Lower leg skin (tissue), 4 donors: Measurements from ENCODE around the gene SPC24. TPM values are rescaled to one million over a fixed set of nuclear protein-coding genes. Genes with fewer than 3 reads are reported as not detected.

Experiments
- DNase-seq, 2 donors: peaks; one replicate each; pipeline ENCODE4 v3.0.0-alpha.2; 2019; ENCODE audit warnings: low spot score in 2 of 2
- H3K4me3 ChIP-seq: fragments of 200-600 bp; sonication (generic); 2 replicates; pipeline ENCODE4 v1.5.1; 2017; ENCODE audit warnings: mild to moderate bottlenecking, low read depth; ENCODE audit not compliant: poor library complexity, severe bottlenecking
- POLR2A ChIP-seq, 2 donors: fragments of 450-650 bp; IDR thresholded peaks; one replicate each; pipeline ENCODE4 v1.6.1; 2016 to 2017; ENCODE audit warnings: antibody characterized with exemption in 2 of 2, mild to moderate bottlenecking in 1 of 2, moderate library complexity in 1 of 2
- WGBS, 2 donors: methylation state at CpG; one replicate each; pipeline ENCODE4 v1.1.5; 2018; 5-methylcytosine and 5-hydroxymethylcytosine counted together
- intact Hi-C: fragments of 100-400 bp; cut with DNase I; formaldehyde crosslinking; loops from one replicate; pipeline ENCODE4 v1.15.0; 2023; ENCODE audit warnings: low total_unique reads
- total RNA-seq, 4 donors: library from RNA; depleted of rRNA; stranded (reverse); fragments of >200 nt; gene quantifications; one replicate each; pipeline ENCODE4 v1.1.0, GENCODE V29; 2016
- TF ChIP-seq, protein P1 (sequence below), 3 donors: fragments of 450-650 bp; IDR thresholded peaks; one replicate each; pipeline ENCODE4 v1.5.1; 2016; ENCODE audit warnings: antibody characterized with exemption in 3 of 3, mild to moderate bottlenecking in 3 of 3, moderate library complexity in 2 of 3

Gene SPC24
- total RNA-seq, 4 donors from 2014 or later: 0.17 to 8.5 (median 0.82) TPM

DNA sequence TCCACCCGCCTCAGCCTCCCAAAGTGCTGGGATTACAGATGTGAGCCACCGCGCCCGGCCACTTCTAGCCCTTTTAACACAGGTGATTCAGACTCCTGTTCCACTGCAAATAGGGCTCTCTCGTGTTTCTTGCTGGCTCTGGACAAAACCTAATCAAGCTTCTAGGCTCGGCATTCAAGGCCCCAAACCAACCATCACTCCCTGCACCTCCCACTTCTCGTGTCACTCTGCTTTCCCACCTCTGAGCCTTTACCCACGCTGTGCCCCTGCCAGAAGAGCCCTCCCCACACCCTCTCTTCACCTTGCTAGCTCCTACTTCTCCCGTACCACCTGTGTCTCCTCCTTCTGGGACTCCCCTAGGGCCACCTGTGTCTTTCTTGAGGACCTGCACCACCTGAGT, 22.0 kb upstream of the SPC24 start:
- no peak overlapping the region for H3K4me3 ChIP-seq
- TF ChIP-seq POLR2A (IDR thresholded peaks at IDR 0.05): no peak
- TF ChIP-seq, protein P1, sequence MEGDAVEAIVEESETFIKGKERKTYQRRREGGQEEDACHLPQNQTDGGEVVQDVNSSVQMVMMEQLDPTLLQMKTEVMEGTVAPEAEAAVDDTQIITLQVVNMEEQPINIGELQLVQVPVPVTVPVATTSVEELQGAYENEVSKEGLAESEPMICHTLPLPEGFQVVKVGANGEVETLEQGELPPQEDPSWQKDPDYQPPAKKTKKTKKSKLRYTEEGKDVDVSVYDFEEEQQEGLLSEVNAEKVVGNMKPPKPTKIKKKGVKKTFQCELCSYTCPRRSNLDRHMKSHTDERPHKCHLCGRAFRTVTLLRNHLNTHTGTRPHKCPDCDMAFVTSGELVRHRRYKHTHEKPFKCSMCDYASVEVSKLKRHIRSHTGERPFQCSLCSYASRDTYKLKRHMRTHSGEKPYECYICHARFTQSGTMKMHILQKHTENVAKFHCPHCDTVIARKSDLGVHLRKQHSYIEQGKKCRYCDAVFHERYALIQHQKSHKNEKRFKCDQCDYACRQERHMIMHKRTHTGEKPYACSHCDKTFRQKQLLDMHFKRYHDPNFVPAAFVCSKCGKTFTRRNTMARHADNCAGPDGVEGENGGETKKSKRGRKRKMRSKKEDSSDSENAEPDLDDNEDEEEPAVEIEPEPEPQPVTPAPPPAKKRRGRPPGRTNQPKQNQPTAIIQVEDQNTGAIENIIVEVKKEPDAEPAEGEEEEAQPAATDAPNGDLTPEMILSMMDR (IDR thresholded peaks at IDR 0.05): no peak
- 95% methylated on average over 9 of the region's 9 CpGs for WGBS, 2 donors
- intact Hi-C loops: no loop called here
- no peak for DNase-seq

DNA sequence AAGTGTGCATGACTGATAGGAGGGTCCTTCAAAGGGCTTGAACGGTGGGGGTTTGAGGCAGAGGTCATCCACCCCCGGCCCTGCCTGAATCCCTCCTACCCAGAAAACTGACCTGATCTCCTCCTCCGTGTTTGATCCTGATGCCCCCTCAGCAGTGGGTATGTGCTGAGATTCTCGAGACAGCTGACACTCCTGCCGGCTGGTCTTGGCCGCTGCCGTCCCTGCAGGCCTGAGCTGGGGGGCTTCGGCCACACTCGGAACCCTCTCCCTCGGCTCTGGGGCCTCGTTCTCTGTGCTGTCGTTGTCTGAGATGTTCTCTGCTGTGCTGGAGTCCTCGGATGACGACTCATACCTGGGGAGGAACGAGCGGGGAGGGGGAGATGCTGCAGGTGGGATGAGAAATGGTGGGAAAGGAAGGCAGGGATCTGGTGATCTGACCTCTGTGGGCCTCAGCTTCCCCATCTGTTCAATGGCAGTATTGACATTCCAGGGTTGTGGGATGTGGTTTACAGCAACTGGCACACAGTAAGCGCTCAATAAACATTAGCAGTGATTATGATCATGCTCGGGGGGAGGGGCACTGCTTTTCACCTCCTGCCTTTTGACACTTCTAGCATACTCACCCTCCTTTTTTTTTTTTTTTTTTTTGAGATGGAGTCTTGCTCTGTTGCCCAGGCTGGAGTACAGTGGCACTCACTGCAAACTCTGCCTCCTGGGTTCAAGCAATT, 21.0 kb upstream of the SPC24 start:
- DNase-seq: no peak
- intact Hi-C loops: no loop called here
- WGBS, 2 donors: 90 to 92% methylated on average over 18 of the region's 18 CpGs
- no peak overlapping the region for H3K4me3 ChIP-seq
- TF ChIP-seq, protein P1 (IDR thresholded peaks at IDR 0.05): no peak
- TF ChIP-seq POLR2A (IDR thresholded peaks at IDR 0.05): no peak

DNA sequence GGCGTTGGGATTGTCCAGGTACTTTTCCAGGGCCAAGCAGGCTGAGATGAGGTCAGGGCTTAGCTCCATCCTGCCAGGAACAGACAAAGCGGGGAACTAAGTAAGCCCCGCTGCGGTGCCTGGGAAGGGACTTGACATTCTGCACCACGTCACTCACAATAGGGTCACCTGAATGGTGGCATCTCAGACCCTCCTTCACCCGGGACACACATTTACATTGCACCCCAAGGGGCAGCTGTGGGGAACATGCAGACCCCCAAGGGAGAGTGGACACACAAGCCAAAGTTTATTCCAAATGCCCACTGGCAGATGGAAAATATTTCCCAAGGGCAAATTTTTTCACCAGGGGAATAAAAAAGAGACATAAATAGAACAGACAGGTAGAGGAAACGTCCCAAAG, 20.3 kb upstream of the SPC24 start:
- TF ChIP-seq POLR2A (IDR thresholded peaks at IDR 0.05): no peak
- TF ChIP-seq, protein P1 (IDR thresholded peaks at IDR 0.05): no peak
- no peak for DNase-seq
- no peak overlapping the region for H3K4me3 ChIP-seq
- intact Hi-C loops: no loop called here
- WGBS, 2 donors: 88 to 92% methylated on average over 7 of the region's 7 CpGs

DNA sequence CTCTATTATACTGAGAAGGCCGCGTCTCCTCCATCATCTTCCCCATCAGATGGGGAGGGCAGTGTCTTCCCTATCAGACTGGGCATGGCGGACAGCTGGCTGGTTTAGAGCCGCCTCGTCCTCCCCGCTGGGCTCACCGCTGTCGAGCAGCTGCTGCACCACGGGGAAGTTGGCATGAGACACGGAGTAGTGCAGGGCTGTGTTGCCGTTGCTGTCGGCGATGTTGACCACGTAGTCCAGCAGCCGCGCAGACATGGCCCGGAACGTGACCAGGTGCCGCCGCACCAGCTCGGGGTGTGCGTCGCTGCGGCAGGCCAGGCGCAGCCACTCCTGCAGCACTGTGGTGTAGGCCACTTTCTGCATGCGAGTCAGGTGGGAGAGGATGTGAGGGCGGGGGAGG, 18.8 kb upstream of the SPC24 start:
- DNase-seq: no peak
- WGBS, 2 donors: 95% methylated on average over 23 to 27 of the region's 27 CpGs
- no peak overlapping the region for H3K4me3 ChIP-seq
- intact Hi-C loops: no loop called here
- TF ChIP-seq, protein P1 (IDR thresholded peaks at IDR 0.05): no peak
- no peak for TF ChIP-seq POLR2A (IDR thresholded peaks at IDR 0.05)

DNA sequence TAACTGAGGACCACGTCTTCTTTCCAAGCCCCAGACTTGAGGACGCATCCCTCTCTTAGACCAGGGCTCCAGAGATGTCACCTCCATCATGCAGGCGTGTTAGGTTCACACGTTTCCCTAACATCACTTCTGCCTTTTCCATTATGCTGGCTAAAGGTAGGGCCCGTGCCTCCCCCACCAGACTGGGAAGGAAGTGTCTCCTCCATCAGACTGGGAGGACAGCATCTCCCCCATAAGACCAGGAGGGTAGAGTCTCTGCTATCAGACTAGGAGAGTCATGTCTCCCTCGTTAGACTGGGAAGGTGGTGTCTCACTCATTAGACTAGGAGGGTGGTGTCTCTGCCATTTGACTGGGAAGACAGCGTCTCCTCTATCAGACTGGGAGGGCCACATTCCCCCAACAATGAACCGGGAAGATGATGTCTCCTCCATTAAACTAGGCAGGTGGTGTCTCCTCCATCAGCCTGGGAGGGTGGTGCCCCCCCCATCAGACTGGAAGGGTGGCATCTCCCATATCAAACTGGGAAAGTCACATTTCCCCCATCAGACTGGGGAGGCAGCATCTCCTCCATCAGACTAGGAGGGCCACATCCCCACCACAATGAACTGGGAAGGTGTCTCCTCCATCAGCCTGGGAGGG, 18.1 kb upstream of the SPC24 start:
- WGBS, 2 donors: 83 to 89% methylated on average over 7 to 8 of the region's 8 CpGs
- TF ChIP-seq POLR2A (IDR thresholded peaks at IDR 0.05): no peak
- TF ChIP-seq, protein P1 (IDR thresholded peaks at IDR 0.05): no peak
- no peak for DNase-seq
- intact Hi-C loops: no loop called here
- no peak overlapping the region for H3K4me3 ChIP-seq
